ENCODE data around the gene ULK1.

GRCh38 chr12:131928711-131929580 lies 34.5 kb downstream of the ULK1 start, which contains the start of gene PUS1:
- peak; percentile 76 for TF ChIP-seq POLR2A (IDR thresholded peaks at IDR 0.05; ENCODE audit: low read depth, low read length)
- TF ChIP-seq TAF1 (IDR thresholded peaks at IDR 0.05; ENCODE audit: low read depth, low read length) = peak; percentile 77
- peak; percentile 71 for TF ChIP-seq POLR2AphosphoS5 (IDR thresholded peaks at IDR 0.05; ENCODE audit: low read depth, low read length)
- TF ChIP-seq POU2F2 (IDR thresholded peaks at IDR 0.05; ENCODE audit: low read depth, low read length) = peak; percentile 17; the same call in 1 of the 2 replicates
- TF ChIP-seq PAX5 (IDR thresholded peaks at IDR 0.05; ENCODE audit: insufficient read depth, low read length, severe bottlenecking) = peak; percentile 95
